GM18526 (cell line): ENCODE data around the gene HSD17B10.

Experiments used
- POLR2A ChIP-seq: IDR thresholded peaks from 3 replicates; pipeline ENCODE4 v1.6.1; 2011; ENCODE audit not compliant: insufficient read length; ENCODE audit errors: extremely low read depth

Gene HSD17B10

DNA sequence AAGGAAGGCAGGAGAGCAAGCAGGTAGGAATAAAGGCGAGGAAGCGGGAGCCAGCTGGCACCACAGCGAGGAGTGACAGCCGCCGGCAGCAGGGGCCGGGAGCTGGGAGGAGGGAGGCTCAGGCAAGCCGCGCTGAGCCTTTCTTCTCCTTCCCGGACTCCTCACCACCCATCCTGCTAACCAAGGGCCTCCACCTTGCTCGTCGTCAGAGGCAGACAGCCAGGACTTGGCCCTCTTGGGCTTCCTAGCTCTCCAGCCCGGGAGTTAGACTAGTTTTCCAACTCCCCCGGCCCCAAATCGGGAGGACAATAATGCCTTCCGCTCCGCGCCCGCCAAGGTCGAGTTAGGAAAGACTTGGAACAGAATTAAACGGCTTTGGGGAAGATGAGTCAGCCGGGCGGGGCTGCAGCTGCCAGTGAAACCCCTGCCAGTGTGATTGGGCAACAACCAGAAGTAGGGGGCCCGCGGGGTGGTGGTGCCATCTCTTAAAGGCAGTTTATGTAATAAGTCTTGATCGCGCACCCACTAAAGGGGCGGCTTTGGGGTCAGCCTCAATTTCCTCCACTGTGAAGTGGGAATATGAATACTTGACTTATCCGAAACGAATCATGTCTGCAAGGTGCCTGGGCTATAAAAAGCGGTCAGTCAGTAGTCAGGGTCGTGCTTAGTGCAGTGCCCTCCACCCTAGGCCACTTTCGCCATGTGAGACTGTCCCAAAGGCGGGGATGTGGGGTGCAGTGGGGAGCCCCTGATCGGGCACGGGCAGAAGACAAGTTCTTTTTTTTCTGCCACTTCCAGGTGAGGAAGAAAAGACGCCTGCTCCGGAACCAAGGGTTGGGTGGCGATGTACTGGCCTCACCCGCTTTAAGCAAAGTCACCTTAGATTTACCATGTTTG lies 6.7 kb upstream of the HSD17B10 start:
- no peak for TF ChIP-seq POLR2A

DNA sequence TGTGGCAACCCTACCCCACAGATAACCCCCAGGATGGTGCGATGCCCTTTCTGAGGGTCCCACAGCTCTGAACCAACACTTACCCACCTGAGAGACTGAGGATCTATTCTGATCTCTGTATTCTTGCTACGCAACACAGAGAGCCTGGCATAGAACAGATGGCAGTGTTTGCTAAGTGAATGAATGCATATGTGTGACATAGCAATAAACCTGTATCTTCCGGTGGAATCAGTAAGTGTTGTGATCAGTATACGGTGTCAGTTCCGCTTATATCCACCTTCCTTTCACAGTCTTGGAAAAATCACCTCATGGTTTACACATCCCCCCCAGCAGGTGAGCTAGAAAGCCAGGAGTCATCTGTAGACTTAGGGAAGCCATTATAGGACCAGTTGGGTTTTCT lies 5.9 kb upstream of the HSD17B10 start:
- TF ChIP-seq POLR2A: no peak

DNA sequence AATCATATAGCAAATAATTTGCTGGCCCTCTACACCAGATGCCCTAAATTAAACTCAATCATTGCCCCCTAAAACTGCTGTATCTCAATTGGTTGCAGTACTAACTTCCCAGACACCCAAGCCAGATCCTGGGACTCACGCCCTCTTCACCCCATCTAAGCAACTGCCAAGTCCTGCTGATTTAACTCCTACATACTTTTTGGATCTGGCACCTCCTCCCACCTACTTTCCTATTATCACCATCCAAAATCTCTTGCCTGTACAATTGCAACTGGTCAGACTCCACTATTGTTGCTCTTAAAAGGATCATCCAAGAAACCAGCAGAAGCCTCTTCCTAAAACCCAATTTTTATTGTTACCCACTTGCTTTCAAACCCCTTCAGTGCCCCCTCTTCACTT lies 4.7 kb upstream of the HSD17B10 start:
- TF ChIP-seq POLR2A: no peak

DNA sequence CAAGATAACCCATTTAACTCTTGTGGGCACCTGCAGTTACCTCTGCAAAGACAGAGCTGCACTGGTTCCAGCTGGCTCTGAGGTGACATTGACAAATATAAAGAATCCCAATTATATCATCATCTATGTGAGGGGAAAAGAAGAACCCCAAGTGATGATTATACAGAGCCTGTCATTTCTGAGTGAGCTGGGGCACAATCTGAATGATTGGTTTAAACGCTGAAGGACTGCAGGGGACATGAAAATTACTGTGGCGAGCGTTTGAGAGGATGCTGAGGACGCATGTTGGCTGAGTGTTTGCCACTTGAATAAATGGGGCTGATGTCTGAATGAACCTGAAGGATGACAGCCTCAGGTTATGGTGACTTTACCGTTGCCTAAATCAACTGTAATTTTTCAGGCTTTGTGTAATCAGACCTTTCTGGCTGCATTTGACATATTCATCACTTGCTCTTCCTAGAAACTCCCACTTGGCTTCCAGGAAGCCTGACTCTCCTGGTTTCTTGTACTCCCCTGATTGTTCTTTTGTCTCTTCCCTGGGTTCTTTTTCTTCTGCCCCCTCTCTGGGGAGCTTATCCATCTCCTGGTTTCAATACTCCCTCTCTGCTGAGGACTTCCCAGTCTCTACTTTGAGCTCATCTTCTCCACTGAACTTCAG lies 4.1 kb upstream of the HSD17B10 start:
- TF ChIP-seq POLR2A: no peak

DNA sequence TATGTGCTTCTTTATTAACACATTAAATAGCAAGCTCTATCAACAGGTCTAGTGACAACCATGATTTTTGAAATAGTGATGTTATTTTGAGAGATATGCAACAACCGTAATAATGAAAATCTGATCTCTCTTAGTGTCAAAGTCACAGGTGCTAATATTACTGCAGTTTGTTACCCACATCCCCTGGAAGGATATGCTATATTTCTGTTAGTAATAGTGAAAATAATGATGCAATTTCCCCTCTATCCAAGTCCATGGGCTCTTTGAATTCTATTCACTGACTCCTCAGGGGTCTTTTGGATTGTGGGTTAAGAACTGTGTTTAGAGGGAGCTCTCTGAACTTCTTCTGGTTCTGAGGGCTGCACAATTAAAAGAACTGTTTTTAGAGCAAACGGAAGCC lies 3.0 kb upstream of the HSD17B10 start:
- TF ChIP-seq POLR2A: no peak

DNA sequence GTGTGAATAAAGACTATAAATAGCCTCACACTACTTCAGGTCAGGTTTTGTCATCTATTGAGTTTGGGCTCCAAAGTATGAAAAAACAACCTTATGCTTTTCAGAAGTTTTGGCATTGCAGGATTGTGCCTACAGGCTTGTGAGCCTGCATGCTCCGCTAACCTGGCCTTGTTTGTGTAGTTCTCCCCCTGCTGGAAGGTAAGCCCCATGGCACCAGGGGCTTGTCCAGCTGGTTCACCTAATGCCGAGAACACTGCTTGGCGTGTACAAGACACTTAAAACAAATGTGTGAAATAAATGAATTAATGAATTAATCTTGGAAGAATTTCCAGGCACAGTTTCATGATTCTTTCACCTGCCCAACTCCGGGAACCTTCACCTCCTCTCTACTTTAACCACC lies 1.8 kb upstream of the HSD17B10 start:
- no peak for TF ChIP-seq POLR2A

DNA sequence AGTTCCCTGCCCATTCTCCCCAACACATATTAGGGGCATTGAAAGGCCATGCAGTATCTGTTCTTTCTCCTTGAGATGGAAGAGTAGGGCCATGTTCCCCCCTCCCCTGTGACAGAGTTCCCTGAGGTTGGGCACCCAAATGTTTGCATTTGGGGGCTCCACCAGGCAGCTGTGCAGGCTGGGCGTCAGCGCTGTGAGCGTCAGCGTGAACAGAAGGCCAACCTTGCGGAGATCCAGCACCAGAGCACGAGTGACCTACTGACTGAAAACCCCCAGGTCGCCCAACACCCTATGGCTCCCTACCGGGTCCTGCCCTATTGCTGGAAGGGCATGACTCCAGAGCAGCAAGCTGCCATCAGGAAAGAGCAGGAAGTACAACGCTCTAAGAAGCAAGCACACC lies 3.9 kb downstream of the HSD17B10 start:
- TF ChIP-seq POLR2A: no peak

DNA sequence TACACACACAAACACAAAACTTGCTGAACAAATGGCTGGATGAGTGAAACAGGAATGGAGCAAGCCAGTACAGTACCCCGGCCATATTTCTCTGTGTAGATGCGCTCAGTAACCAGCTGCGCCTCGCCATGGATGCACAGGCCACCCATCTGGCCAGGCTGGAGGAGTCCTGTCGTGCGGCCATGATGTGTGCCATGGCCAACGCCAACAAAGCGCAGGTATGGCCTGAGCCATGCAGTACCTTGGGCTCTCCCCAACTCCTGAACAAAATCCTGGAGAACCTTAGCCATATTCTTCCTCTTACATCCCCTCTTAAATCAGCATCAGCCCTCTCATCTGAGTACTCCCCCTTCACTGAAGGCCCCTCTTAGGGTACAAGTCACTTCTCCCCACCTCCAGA lies 4.4 kb downstream of the HSD17B10 start:
- no peak for TF ChIP-seq POLR2A

DNA sequence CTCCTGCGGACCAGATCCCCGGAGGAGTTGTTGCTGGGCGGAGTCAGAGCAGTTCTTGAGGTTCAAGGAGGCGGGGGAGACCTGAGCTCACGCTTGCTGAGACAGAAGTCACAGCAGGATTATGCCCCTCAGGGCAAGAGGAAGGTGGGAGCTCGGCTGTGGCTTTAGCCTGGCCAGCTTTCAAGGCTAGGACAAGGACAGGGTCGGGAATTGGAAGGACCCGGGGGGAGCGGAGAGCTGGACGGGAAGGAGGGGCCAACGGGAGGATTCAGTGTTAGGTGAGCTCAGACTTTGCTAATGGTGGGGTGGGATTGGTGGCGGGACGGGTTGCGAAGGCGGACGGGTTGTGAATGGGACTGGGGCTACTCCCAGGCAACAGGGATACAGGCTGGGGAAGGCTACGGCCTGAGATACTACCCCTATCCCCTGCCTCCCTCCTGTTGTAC lies 11.3 kb downstream of the HSD17B10 start, which contains the start of gene RIBC1:
Gene RIBC1 (plus strand): TSS at position 13 of the 446 bp plus-strand sequence. CDS start 3,404 bp downstream, outside the sequence.
- no peak for TF ChIP-seq POLR2A

DNA sequence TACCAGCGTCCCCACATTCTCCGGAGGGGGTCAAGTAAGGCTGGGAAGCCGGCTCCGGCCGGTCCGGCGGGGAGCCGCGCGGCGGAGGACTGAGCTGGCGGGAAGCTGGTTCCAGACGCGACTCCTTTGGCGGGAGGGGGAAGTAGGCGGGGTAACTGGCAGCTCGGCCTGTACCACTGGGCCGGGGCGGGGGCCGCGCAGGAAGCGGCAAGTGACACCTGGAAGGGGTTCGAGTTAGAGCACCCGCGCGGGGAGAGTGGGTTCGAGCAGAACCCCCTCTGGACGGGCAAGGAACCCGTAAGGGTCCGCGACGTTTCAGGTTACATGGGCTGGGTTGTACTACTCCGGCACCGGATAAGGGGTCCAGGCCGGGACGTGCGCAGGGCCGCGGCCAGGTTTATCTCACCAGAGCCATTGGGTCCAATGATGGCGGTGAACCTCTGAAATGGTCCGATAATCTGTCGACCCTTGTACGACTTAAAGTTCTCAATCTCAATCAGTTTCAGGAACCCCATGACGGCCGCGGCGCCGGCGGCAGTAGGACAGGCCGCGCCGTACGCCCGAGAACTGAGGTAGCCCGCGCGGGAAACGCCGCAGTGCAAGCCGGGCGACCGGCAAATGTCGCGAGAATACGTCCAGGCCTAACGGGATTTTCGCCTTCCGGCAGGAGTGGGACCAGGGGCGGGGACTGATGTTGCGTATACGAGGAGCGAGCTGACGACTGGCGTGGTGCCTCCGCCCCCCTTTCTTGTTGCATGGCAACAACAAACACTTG lies 11.9 kb downstream of the HSD17B10 start, which contains the start of gene SMC1A:
Gene SMC1A (minus strand): TSS at position 569 of the 775 bp plus-strand sequence. CDS start 54 bp downstream, at position 515.
- TF ChIP-seq POLR2A: peak; percentile 80

DNA sequence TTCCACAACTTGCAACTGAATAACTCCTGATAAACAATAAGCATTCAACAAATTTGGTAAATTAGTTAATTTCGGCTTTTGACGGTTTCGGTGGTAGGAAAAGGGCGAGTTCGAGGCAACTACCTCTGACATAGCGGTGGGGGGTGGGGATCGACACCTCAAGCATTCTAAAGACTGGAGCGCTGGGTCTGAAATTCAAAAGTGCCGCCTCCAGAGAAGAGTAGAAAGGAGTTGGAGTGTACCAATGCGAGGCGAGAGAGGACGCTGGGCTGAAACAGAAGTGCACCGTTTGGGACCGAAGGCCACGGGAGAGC lies 12.4 kb downstream of the HSD17B10 start:
- TF ChIP-seq POLR2A: no peak

DNA sequence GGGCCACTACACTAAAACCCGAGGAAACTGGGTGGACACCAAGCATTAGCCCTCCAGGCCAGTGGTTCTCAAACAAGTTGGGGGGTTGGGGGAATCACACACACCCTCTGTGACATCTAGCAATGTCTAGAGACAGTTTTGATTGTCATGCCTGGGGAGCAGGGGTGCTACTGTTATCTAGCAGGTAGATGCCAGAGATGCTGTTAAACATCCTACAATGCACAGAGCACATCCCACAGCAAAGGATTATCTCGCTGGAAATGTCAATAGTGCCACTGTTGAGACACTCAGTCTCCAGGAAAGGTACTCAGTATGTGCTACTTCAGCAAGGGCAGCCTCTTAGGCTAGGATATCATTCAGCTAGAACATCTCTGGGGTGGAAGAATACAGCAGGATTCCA lies 13.0 kb downstream of the HSD17B10 start:
- no peak for TF ChIP-seq POLR2A

DNA sequence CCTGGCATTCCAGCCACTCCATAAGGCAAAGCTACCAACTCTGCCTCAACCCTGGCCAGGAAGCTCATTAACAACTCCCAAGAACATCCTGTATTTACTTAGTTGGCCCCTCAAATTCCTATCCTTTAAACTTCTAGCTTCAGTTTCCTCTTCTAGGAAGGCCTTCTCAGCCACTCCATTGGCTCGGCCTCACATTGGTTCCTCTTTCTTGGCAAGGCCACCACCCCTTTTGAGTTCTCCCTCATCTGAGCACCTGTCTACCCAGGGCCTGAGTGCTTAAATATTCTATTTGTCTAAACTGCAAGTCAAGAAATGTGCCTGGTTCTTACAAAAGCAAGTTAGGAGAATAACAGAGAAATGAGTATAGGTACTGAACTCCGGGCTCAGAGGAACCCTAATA lies 21.7 kb downstream of the HSD17B10 start:
- TF ChIP-seq POLR2A: no peak

DNA sequence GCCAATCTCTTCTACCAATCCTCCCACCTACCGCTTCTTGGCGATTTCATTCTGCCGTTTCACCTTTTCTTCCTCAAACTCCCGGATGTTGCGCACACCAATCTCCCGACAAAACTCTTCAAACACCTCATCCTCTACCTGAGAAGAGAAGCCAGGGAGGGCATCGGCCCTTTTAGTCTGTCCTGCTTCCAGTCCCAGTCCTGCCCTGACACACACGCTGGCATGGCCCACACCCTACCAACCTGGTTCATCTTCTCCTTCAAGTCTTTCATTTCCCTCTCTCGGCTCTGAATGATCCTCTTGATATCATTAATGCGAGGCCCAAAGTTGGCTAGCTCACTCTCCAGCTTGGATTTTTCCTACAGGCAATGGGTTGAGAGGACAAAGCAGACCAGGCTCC lies 30.6 kb downstream of the HSD17B10 start:
- TF ChIP-seq POLR2A: no peak

DNA sequence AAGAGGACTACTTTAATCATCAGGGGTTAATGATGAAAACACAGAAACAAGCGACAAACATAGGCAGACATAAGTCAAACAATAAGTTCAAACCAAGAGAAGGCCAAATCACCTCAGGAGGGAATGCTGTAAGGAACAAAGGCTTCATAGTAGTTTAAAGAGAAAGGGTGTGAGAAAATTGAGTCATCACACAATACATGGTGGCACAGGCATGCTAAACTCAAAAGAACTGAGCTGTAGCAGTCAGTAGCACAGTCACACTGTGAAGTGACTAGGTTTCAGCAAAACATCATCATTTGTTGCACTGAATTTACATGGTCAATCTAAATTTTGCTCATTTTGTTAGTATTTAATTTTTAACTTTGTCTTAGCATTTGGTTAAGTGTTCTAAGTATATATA lies 36.0 kb downstream of the HSD17B10 start:
- no peak for TF ChIP-seq POLR2A
